Measurements from ENCODE around the gene CD6. TPM values are rescaled to one million over a fixed set of nuclear protein-coding genes. Genes with fewer than 3 reads are reported as not detected.
"Not testable (repeated sequence)": the region's sequence is repeated elsewhere in the genome, so short reads cannot be mapped to it uniquely, and the experiment has no call there.

CD6 gene
- total RNA-seq, 1 donor from 2014 or later: 0.82 TPM

DNA sequence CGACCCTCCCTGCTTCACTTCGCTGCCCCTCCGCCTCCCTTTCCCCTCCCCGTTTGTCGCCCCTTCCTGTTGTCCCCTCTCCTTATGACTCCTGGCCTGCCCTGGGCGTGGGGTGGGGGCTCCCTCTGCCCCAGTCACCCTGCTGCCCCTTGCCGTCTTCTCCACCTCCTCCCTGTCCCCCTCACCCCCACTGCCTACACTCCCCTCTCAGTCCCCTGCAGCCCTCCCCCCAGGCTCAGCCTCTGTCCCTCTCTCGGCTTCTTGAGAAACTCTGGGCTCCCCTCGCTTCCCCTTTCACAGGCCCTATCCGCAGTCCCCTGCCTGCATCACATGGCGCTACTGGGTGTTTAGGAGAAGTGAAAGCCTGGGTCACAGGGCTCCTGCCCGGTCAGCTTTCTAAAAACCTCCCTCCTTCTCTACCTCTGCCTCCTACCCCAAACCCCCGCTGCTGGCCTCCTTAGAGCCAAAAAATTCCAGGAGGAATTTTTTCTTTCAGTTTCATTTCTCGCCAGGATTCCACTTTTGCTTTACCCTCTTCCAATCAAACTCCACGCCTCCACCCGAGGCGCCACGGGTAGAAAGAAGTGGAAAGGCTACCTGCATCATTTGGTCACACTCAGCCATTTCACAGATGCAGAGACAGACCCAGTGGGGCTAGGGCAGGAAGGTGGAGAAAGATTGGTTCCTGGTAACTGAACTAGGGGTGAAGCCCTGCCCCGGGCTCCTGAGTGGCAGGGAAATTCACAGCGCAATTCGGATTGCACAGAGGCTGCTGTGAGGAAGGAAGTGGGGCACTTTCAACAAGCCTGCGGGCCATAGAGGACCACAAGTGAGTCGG lies 19.4 kb upstream of the CD6 start, which contains the start of gene SLC15A3:
Gene SLC15A3, minus strand, starts transcription at position 273 of the 838 bp plus-strand sequence. CDS start 625 bp downstream, outside the sequence.
- DNase-seq (ENCODE audit: low spot score in 2 of 2) (no peak), FAIRE-seq (no peak)

- no peak for DNase-seq (ENCODE audit: low spot score in 2 of 2)
Measured at GRCh38 chr11:60952742-60953170, 18.7 kb upstream of the CD6 start.

DNA sequence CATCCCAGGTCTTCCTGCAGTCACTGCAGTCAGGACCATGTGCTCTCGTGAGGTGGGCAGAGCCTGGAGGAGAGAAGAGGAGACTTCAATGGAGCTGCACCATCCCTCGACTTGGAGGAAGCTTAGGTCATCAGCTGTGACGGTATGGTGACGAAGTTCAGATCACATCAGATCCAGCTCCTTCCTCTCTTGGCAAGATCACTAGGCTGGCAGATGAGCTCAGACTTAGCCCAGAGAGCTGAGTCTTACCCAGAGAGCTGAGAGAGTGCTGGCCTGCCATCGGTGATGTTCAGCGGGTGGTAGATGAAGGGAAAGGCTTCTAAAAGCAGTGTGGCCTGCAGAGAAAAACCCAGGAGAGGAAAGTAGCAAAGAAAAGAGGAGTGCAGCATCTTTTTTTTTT lies 17.7 kb upstream of the CD6 start:
- no peak for DNase-seq (ENCODE audit: low spot score in 2 of 2)
- no peak for FAIRE-seq

More at GRCh38 chr11:60952742-60953170, 18.7 kb upstream of the CD6 start:
- FAIRE-seq: no peak

- DNase-seq (ENCODE audit: low spot score in 2 of 2) (no peak), FAIRE-seq (no peak)
Measured at GRCh38 chr11:60954421-60954820, 17.1 kb upstream of the CD6 start.

DNA sequence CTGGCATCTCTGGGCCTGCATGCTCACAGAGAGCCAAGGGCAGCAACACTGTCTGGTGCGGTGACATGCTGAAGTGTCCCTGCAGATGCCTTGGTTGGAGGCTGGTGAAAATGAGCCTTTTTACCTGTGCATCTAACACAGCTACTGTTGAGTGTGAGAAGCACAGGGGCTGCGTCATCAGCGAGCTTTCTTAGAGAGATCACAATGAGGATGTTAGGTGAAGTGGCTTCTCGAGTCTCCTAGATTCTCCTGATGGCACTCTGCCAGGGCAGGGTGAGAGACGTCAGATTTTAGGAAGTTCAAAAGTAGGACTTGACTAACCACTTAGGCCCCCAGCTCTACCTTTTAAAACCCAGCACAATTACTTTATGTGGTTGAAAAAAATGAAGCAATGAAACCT lies 15.9 kb upstream of the CD6 start:
- FAIRE-seq (no peak), DNase-seq (ENCODE audit: low spot score in 2 of 2) (no peak)

DNA sequence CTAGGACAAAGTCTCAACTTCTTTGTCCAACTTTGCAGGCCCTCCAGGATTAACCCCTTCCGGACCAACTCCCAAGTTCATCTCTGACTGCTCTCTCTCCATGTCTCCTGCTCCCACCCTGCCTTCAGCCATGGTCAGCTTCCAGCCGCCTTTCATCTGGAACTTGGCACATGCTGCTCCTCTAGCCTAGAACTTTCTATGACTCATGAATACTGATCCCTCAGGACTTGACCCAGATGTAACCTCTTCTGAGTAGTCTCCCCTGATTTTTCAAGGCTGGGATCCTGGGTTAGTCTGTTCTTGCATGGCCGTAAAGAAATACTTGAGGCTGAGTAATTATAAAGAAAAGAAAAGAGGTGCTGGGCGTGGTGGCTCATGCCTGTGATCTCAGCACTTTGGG lies 14.3 kb upstream of the CD6 start:
- DNase-seq (ENCODE audit: low spot score in 2 of 2) (no peak), FAIRE-seq (no peak)

DNA sequence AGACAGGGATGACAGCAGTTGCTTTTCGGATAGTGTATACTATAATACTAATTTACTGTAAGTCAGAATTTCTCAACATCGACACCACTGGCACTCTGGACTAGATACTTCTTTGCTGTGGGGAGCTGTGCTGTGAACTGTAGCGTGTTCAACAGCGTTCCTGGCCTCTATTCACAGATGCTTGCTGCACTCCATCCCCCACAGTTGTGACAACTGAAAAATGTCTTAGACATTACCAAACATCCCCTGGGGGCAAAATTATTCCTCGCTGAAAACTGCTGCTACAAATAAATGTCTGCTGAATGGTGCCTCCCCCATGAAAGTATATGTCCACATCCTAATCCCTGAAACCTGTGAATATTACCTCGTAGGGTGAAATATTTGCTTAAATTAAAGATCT lies 12.0 kb upstream of the CD6 start:
- FAIRE-seq (no peak), DNase-seq (ENCODE audit: low spot score in 2 of 2) (no peak)

DNA sequence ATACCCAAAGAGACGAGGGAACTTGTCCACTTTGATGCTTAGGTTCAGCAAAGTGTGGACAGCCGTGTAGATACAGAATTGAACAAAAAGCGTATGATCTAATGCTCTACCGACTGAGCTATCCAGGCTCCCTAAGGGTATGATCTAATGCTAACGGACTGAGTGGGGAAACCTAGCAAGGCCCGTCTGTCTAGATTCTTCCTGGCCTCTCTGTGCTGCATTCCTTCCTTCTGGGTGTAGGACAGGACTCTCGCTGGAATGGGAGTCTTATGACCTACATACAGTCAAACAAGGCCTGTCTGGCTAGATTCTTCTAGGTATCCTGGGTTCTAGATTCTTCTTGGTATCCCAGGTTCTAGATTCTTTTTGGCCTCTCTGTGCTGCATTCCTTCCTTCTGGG lies 11.1 kb upstream of the CD6 start:
- FAIRE-seq (no peak), DNase-seq (ENCODE audit: low spot score in 2 of 2) (no peak)

GRCh38 chr11:60964801-60965200 lies 6.7 kb upstream of the CD6 start:
- DNase-seq (ENCODE audit: low spot score in 2 of 2): no peak
- no peak for FAIRE-seq

- no peak for FAIRE-seq
- no peak for DNase-seq (ENCODE audit: low spot score in 2 of 2)
Measured at GRCh38 chr11:60966890-60967289, 4.6 kb upstream of the CD6 start.

GRCh38 chr11:60968223-60968622 lies 3.3 kb upstream of the CD6 start:
- FAIRE-seq: no peak

GRCh38 chr11:60970369-60970774 lies 1.1 kb upstream of the CD6 start:
- FAIRE-seq (no peak), DNase-seq (ENCODE audit: low spot score in 2 of 2) (no peak)

More at GRCh38 chr11:60968223-60968622, 3.3 kb upstream of the CD6 start:
- no peak for DNase-seq (ENCODE audit: low spot score in 2 of 2)

DNA sequence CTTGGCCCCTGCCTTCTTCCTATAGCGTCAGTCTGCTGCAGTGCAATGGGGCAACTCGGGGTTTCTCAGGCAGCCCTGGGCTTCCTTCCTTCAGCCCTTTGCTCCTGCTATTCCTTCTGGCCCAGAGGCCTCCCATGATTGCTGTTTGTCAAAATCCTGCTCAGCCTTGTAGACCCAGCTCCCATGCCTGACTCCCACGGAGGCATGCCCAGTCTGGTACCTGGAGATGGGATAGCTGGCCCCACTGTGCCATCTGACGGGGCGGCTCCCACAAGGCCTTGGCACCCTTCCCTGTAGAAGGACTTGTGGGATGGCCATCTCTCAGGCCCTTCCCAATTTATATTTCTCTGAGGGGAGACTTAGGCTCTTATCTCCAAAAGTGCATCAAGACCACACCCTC lies 590 bp upstream of the CD6 start:
- no peak for FAIRE-seq

GRCh38 chr11:60972182-60973030 lies 926 bp downstream of the CD6 start:
- FAIRE-seq (no peak), DNase-seq (ENCODE audit: low spot score in 2 of 2) (no peak)

More for the DNA sequence above, 590 bp upstream of the CD6 start:
- DNase-seq (ENCODE audit: low spot score in 2 of 2): no peak

- FAIRE-seq: no peak
- DNase-seq (ENCODE audit: low spot score in 2 of 2): no peak
Measured at GRCh38 chr11:60973699-60974098, 2.2 kb downstream of the CD6 start.

DNA sequence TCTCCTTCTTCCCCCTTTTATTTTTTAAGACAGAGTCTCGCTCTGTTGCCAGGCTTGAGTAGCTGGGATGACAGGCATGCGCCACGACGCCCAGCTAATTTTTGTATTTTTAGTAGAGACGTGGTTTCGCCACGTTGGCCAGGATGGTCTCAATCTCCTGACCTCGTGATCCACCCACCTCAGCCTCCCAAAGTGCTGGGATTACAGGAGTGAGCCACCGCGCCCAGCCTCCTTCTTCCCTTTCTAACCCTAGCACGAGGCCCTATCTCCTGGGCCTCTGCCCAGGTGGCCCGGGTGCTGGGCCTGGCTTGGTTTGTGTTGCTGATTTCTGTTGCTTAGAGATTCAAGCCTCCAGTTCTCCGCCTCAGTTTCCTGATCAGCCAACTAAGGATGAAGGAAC lies 2.8 kb downstream of the CD6 start:
- FAIRE-seq; DNase-seq (ENCODE audit: low spot score in 2 of 2): not testable (repeated sequence)

- no peak for FAIRE-seq
- no peak for DNase-seq (ENCODE audit: low spot score in 2 of 2)
Measured at GRCh38 chr11:60974726-60975125, 3.2 kb downstream of the CD6 start.

DNA sequence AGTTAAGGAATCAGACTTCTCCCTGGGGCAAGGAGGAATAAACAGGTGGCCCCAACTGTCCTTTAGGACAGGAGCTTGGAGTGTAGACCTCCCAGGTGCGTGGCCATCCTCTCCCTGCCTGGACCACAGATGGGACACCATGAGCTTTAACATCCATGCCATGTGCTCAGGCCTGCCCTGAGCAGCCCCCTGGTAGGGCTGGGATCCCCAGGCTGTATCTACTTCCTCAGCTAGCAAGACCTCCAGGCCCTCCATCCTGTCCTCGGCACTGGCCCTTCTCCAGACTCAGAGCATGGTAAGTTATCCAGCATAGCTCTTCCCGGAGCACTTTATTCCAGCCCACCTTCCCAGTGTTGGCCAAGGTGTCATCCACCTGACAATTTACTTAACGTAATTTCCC lies 5.7 kb downstream of the CD6 start:
- FAIRE-seq: no peak
- DNase-seq (ENCODE audit: low spot score in 2 of 2): no peak

DNA sequence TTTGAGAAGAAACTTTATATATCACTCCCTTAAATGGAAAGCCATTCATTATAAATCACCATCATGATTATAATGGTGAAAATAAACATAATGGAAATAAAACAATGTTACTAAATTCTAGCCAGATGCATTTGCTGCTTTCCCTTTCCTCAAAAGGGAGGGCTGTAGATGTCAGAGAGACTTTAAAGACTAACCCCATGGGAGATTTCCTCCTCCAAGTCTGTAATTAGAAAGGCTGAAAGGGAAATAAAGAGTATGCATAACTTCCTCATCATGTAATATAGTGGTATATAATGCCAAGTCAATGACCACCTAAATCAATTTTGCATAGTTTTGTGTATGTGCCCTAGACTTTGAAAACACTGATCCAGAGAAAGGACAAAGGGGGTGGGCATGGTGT lies 6.4 kb downstream of the CD6 start:
- DNase-seq (ENCODE audit: low spot score in 2 of 2) (no peak), FAIRE-seq (no peak)

DNA sequence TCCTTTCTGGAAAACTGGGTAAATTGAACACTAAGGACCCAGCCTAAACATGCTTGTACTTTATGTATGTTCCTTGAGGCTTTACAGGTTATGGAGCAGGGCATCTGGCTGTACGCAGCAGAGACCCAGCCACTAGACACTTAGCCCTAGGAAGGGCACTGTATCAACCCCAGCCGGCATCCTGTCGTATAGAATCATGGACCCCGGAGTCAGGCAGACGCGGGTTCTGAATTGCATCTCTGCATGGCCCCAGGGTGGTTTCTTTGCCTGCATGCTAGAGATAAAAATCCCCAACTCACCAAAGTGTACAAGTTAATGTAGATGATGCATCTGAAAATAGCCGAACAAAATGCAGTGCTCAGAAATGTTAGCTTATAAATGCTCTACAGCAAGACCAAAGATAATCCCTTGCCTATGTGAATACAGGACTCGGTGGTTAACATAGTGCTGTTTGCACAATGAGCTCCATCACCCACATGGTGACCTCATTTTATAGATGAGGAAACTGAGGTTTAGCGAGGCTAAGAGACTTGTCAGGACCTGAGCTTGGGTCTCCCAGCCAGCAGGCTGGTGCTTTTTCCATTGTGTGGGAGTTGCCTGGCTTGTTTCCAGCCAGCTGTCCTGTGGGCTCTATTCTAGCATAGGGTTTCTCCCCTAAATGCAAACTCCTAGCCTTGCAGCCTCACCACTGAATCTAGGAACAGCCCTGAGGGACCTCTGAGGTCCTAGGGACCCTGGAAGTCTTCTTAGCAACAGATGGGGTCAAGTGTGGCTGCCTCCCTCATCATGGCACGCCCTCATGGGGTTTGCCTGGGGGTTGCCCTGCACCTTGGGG lies 7.3 kb downstream of the CD6 start:
- FAIRE-seq: no peak
- no peak for DNase-seq (ENCODE audit: low spot score in 2 of 2)
